ENCODE measurements around the gene UAP1L1. TPM values are rescaled to one million over a fixed set of nuclear protein-coding genes. Genes with fewer than 3 reads are reported as not detected.

UAP1L1 gene
- polyA plus RNA-seq, 2 of the 4 experiments (the other 2 are of a cell fraction) = 1.2 to 7.8 TPM

- DNase-seq (ENCODE audit: low read depth in 1 of 2, low spot score in 1 of 2) = no peak
- Histone ChIP-seq H3K9me3 (no peaks in the 10 kb centered on the region), H3K27ac (no peak overlapping the region), H3K4me2 (no peak overlapping the region), H3K4me1 (no peaks in the 10 kb centered on the region), H3K4me3 (no peak overlapping the region)
- FAIRE-seq = no peak
- ChIA-PET CTCF (interaction anchor here (0.6 to 5.9 kb wide), 9 partner anchors 9 to 218 kb away, joined by 3 to 39 read pairs (median 4); partner anchors contain the start of genes MAN1B1 and SAPCD2), POLR2A (no interaction called here)
- ATAC-seq = no peak; a peak in 1 of 6 replicates
- TF ChIP-seq MYC (IDR thresholded peaks at IDR 0.05; ENCODE audit: borderline replicate concordance, low read length) = no peak
- 88% methylated on average over 23 of the region's 34 CpGs for WGBS (ENCODE audit: missing lambda C conversion rate)
Measured at GRCh38 chr9:137109250-137110146, 32.2 kb downstream of the UAP1L1 start.

DNA sequence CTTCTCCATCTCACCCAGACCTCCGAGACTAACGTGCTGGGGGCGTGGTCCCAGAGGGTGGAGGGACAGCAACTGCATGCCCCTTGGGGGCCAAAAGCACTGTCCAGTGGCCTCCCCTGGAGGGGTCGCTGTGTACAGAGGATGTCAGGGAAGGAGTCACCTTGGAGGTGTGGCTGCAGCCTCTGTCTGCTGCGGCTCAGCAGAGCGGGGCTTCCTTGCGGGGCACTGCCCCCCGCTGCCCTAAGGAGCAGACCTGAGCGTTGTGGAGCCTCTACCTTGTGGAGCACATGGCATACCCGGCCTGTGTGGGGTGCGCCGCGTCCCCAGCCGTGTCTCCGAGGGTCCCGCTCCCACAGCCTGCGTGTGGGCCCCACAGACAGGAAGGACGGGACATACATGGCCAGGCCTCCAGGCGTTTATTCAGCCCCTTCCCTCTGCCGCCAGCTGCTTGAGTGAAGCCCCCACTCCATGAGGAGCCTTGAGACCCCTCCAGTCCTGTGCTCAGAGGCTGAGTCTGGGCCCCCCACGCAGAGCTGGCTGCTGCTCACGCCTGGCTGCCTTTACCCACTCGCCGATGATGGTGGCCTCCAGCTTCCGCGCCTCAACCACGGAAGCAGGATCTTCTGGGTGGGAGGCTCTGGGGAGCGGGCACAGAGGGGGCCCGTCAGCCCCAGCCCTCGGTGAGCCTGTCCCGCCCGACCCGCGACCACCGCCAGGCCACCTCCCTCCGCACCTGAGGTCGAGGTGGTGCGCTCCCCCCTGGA is 33.0 kb downstream of the UAP1L1 start:
- H3K4me3 ChIP-seq = no peak overlapping the region
- H3K27ac ChIP-seq = no peak overlapping the region
- H3K4me1 ChIP-seq = peaks cover 3% of the 10 kb centered on the region; the same call in 2 of the 3 replicates
- ATAC-seq (no peak), FAIRE-seq (no peak), DNase-seq (ENCODE audit: low read depth in 1 of 2, low spot score in 1 of 2) (no peak)
- TF ChIP-seq EHMT2 (IDR thresholded peaks at IDR 0.05; ENCODE audit: low read depth) (no peak), RCOR1 (IDR thresholded peaks at IDR 0.05; ENCODE audit: low read depth, low read length) (no peak), EP300 (IDR thresholded peaks at IDR 0.05) (no peak), FOXS1 (CRISPR knock-in tag; IDR thresholded peaks at IDR 0.05) (no peak), CBX8 (IDR thresholded peaks at IDR 0.05) (no peak), CBX2 (IDR thresholded peaks at IDR 0.05; ENCODE audit: borderline replicate concordance, low read depth) (no peak), ESRRA (IDR thresholded peaks at IDR 0.05; ENCODE audit: borderline replicate concordance, low read length) (no peak), RFX5 (IDR thresholded peaks at IDR 0.05) (no peak), ZNF302 (CRISPR knock-in tag; IDR thresholded peaks at IDR 0.05) (no peak), MAX (IDR thresholded peaks at IDR 0.05) (no peak), ZSCAN20 (CRISPR knock-in tag; IDR thresholded peaks at IDR 0.05) (no peak)
- TF ChIP-seq, protein P1, sequence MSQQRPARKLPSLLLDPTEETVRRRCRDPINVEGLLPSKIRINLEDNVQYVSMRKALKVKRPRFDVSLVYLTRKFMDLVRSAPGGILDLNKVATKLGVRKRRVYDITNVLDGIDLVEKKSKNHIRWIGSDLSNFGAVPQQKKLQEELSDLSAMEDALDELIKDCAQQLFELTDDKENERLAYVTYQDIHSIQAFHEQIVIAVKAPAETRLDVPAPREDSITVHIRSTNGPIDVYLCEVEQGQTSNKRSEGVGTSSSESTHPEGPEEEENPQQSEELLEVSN (IDR thresholded peaks at IDR 0.05; ENCODE audit: borderline replicate concordance, low read depth) = no peak
- ChIA-PET POLR2A (no interaction called here), CTCF (interaction anchor here (1.0 to 1.4 kb wide), 2 partner anchors 40 to 127 kb away, joined by 3 read pairs; partner anchors contain the start of gene SAPCD2)
- WGBS (ENCODE audit: missing lambda C conversion rate) = 90% methylated on average over 21 of the region's 38 CpGs
- no peak overlapping the region for H3K4me2 ChIP-seq
- H3K9me3 ChIP-seq = no peaks in the 10 kb centered on the region

GRCh38 chr9:137110911-137111787 is 33.8 kb downstream of the UAP1L1 start:
- WGBS (ENCODE audit: missing lambda C conversion rate) = 85% methylated on average over 28 of the region's 28 CpGs
- Histone ChIP-seq H3K9me3 (no peaks in the 10 kb centered on the region), H3K4me1 (peaks cover 6% of the 10 kb centered on the region; the same call in 2 of the 3 replicates), H3K4me3 (no peak overlapping the region), H3K4me2 (no peak overlapping the region), H3K27ac (no peak overlapping the region)
- FAIRE-seq (no peak), DNase-seq (ENCODE audit: low read depth in 1 of 2, low spot score in 1 of 2) (no peak), ATAC-seq (no peak)
- TF ChIP-seq POLR2A (IDR thresholded peaks at IDR 0.05; ENCODE audit: low read length) (no peak), HOXB13 (CRISPR knock-in tag; IDR thresholded peaks at IDR 0.05; ENCODE audit: low read depth) (no peak), RARB (CRISPR knock-in tag; IDR thresholded peaks at IDR 0.05) (no peak), MAZ (IDR thresholded peaks at IDR 0.05; ENCODE audit: borderline replicate concordance, low read depth, low read length) (no peak), HOXB5 (CRISPR knock-in tag; IDR thresholded peaks at IDR 0.05) (no peak), REST (IDR thresholded peaks at IDR 0.05) (no peak), NPAS2 (CRISPR knock-in tag; IDR thresholded peaks at IDR 0.05; ENCODE audit: borderline replicate concordance) (no peak), ZC3H11A (IDR thresholded peaks at IDR 0.05) (no peak), ZNF302 (CRISPR knock-in tag; IDR thresholded peaks at IDR 0.05) (no peak), SMC3 (IDR thresholded peaks at IDR 0.05) (no peak), KDM1A (IDR thresholded peaks at IDR 0.05; ENCODE audit: low read depth) (no peak), NR3C1 (IDR thresholded peaks at IDR 0.05) (no peak), RCOR1 (IDR thresholded peaks at IDR 0.05; ENCODE audit: low read depth, low read length) (no peak)
- ChIA-PET CTCF (interaction anchor here (0.7 to 1.4 kb wide), 7 partner anchors 15 to 126 kb away, joined by 3 to 4 read pairs (median 3); partner anchors contain the start of genes NPDC1, SAPCD2 and SSNA1), POLR2A (no interaction called here)

Data from A549 (cell line).